Fibroblast of skin of back (primary cell): ENCODE results near the gene CDK16.

Source experiments
- DNase-seq: peaks from one replicate; pipeline ENCODE4 v3.0.0-alpha.2; 2013

The CDK16 gene

GRCh38 chrX:47228550-47229270 is 10.2 kb downstream of the CDK16 start:
- DNase-seq: no peak

- no peak for DNase-seq
Observed at GRCh38 chrX:47229427-47229826, 10.9 kb downstream of the CDK16 start.

- no peak for DNase-seq
Observed at GRCh38 chrX:47230136-47230868, 11.8 kb downstream of the CDK16 start.

- no peak for DNase-seq
Observed at GRCh38 chrX:47231167-47231566, 12.7 kb downstream of the CDK16 start.

GRCh38 chrX:47232197-47232802 is 13.8 kb downstream of the CDK16 start:
- no peak for DNase-seq

GRCh38 chrX:47232803-47233332 is 14.4 kb downstream of the CDK16 start, which contains the start of gene USP11:
Gene USP11 (plus strand): TSS chrX:47233009. CDS start chrX:47233044, 35 bp downstream.
- DNase-seq: peak; percentile 48

- peak; percentile 94 for DNase-seq
Observed at GRCh38 chrX:47233333-47234113, 15.0 kb downstream of the CDK16 start.

- DNase-seq: no peak
Observed at GRCh38 chrX:47234583-47234982, 16.1 kb downstream of the CDK16 start.

- no peak for DNase-seq
Observed at GRCh38 chrX:47235691-47236103, 17.2 kb downstream of the CDK16 start.

- no peak for DNase-seq
Observed at GRCh38 chrX:47239199-47239598, 20.7 kb downstream of the CDK16 start.

- DNase-seq: no peak
Observed at GRCh38 chrX:47239898-47240545, 21.5 kb downstream of the CDK16 start.

GRCh38 chrX:47240619-47241018 is 22.1 kb downstream of the CDK16 start:
- no peak for DNase-seq

GRCh38 chrX:47241201-47242011 is 22.9 kb downstream of the CDK16 start:
- DNase-seq: no peak

- DNase-seq: no peak
Observed at GRCh38 chrX:47242321-47242720, 23.8 kb downstream of the CDK16 start.

- no peak for DNase-seq
Observed at GRCh38 chrX:47243351-47243750, 24.9 kb downstream of the CDK16 start.

- DNase-seq: no peak
Observed at GRCh38 chrX:47244676-47245075, 26.2 kb downstream of the CDK16 start.

- no peak for DNase-seq
Observed at GRCh38 chrX:47245156-47245555, 26.7 kb downstream of the CDK16 start.

- peak; percentile 47 for DNase-seq
Observed at GRCh38 chrX:47247206-47247998, 28.9 kb downstream of the CDK16 start.

GRCh38 chrX:47247999-47248320 is 29.5 kb downstream of the CDK16 start:
- no peak for DNase-seq

- no peak for DNase-seq
Observed at GRCh38 chrX:47248576-47248975, 30.1 kb downstream of the CDK16 start.

GRCh38 chrX:47250017-47250347 is 31.5 kb downstream of the CDK16 start:
- DNase-seq: no peak
